Activated T-cell treated with anti-CD3 and anti-CD28 coated beads for 48 hours (primary cell): Measurements from ENCODE around the gene STRADA.

Experiments
- DNase-seq: peaks from one replicate; pipeline ENCODE4 v3.0.0-alpha.2; 2020; ENCODE audit warnings: low read depth

The STRADA gene

GRCh38 chr17:63682981-63683380, 58.6 kb downstream of the STRADA start:
- DNase-seq, result no peak

DNA sequence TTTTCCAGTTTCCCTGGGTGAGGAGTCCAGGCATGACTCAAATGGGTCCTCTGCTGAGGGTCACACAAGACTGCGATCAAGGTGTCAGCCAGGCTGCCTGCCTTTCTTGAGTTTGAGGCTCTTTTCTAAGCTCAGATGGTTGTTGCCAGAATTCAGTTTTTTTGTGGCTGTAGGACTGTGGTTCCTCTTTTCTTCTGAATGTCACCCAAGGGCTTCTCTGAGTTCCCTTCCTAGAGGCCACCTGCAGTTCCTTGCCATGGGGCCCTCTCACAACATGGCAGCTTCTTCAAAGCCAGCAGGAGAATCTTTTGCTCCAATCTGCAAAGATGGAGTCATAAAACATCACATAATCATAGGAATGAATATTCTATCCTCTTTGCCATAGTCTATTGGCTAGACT, 59.2 kb downstream of the STRADA start:
- DNase-seq, result no peak

DNA sequence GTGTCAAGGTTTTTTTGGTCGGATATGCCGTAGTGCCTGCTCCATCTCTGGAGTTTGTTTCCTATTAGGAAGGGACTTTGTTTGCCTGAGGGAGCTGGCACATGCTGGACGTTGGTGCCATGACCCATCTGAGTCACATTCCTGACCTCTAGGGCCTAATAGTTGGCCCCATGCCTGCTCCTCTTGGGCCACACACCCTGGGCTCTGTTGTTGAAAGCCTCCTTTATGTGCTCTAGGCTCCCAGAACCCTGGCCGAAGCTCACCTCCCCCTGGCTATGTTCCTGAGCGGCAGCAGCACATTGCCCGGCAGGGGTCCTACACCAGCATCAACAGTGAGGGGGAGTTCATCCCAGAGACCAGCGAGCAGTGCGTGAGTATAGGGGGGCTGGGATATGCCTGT, 60.1 kb downstream of the STRADA start:
- no peak for DNase-seq

- no peak for DNase-seq
Measured at GRCh38 chr17:63680700-63681099, 60.9 kb downstream of the STRADA start.

- DNase-seq, result no peak
Measured at GRCh38 chr17:63679214-63679613, 62.4 kb downstream of the STRADA start.

DNA sequence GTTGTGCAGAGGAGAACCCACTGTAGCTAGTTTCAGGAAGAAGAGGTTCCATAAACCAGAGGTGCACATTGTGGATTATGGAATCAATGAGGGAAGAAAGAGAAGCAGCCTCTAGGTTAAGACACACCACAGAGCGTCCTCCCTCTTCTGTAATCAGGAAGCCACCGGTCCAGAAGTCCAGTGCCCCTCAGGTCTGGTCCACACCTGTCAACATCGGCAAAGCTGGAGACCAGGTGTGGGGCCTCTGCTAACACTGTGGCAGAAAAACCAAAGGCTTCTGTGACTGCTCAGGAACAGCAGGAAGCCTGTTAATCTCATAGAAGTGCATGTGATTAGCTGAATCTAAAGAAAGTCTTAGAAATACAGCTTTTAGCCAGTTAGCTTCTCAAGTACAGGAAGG, 65.0 kb downstream of the STRADA start:
- DNase-seq, result no peak

GRCh38 chr17:63675607-63676546, 65.7 kb downstream of the STRADA start:
- no peak for DNase-seq

- no peak for DNase-seq
Measured at GRCh38 chr17:63675231-63675606, 66.4 kb downstream of the STRADA start.

DNA sequence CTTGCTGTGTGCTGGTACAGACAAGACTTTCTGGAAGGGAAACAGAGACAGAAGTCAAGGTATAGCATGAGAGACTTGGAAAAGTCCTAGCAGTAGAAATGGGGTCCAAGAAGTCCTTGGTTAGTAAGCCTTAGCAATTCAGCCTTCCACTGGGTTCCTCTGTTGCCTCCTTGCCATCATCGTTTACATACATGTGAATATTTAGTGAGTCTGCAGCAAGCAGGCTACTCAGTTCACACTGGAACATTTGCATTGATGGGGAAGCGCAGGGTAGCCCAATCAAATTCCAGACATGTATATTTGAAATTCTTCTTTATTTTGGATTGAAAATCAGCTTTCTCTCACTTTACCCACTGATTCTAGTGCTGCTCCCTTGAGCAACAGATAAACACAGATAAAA, 68.7 kb downstream of the STRADA start:
- no peak for DNase-seq

DNA sequence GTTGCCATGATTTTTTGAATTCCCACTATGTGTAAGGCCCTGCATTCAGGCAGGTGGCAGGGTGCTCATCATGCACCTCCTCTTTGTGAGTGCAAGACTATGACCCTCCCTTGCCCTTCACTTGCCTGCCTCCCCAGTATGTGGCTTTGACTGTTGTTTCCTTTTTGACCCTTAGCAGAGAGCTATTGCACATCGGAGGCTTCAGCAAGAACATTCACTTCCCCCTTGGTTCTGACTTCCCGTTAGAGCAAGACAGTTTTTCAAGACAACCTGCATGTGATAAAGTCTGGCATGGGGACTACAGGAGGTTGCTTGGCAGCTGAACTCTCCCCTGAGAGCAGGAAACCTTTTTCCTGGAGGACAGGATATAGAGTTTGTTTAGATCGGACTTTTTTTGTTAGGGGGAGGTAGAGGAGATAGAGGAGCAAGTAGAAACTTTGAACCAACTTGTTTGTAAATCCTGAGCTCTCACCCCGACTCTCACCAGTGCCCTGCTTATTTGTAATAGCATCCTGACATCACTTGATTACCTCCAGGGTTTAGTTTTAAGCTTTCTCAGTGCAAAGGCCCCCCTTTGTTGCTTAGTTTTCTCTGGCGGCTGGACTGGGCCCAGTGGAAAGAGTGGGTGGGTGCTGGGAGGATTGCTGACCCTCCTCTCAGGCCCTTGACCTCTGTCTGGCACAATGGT, 75.9 kb downstream of the STRADA start:
- no peak for DNase-seq

DNA sequence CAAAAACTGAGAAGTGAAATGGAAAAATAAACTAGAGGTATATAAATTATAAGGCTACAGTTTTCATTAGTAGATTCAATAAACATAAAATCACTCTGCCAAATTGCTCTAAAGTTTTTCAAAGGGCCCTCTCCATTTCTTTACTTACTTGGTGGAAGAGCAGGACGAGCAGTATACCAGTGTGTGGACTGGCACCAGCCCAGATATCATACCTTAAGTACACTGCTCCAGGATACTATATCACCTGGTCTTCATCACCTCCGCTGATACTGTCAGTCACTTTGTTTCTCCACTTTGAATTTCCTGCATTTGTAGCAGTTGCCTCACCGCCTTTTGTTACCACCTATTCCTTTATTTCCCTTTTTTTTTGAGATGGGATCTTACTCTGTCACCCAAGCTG, 81.7 kb downstream of the STRADA start:
- no peak for DNase-seq

GRCh38 chr17:63658366-63658765, 83.2 kb downstream of the STRADA start:
- no peak for DNase-seq

DNA sequence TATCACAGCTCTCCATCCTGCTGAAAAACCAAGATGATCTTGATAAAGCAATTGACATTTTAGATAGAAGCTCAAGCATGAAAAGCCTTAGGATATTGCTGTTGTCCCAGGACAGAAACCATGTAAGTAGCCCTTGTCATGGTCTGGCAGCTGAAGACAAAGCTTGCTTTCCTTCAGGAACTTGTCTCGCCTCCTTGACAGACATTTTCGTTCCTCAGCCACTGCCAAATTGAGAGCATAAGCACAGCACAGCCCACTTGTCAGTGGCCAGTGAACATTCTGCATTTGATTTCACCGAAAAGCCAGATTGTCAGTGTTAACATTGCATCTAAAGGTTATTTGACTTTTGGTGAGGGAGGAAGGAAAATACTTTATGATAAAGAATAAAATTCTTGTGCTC, 83.8 kb downstream of the STRADA start:
- DNase-seq, result no peak

GRCh38 chr17:63653050-63653449, 88.5 kb downstream of the STRADA start:
- DNase-seq, result no peak
